Adrenal gland (tissue), 5 donors: ENCODE data around the gene GRB14.
"Not testable (repeated sequence)": the region's sequence is repeated elsewhere in the genome, so short reads cannot be mapped to it uniquely, and the experiment has no call there.

Source experiments
- CTCF ChIP-seq, 6 experiments: fragments of 450-650 bp in 4 of 6; fragments of 200-600 bp in 2 of 6; sonication (generic) in 1 of 6; IDR thresholded peaks; 1 replicate in 5 of 6; 2 replicates in 1 of 6; pipeline versions ENCODE4 v1.5.1 to v1.8.0; 2016 to 2021; ENCODE audit warnings: antibody characterized with exemption in 6 of 6, mild to moderate bottlenecking in 2 of 6, moderate library complexity in 1 of 6
- POLR2A ChIP-seq, 2 donors: fragments of 450-650 bp; IDR thresholded peaks; one replicate each; pipeline ENCODE4 v1.6.1; 2017; ENCODE audit warnings: antibody characterized with exemption in 2 of 2, mild to moderate bottlenecking in 2 of 2, moderate library complexity in 1 of 2
- donor health status: DM: no; HTN: no; CAD: no.

GRCh38 chr2:164628319-164628718 is 7.0 kb upstream of the GRB14 start:
- TF ChIP-seq CTCF, POLR2A (IDR thresholded peaks at IDR 0.05): not testable (repeated sequence)
